ENCODE data around the gene SHB.

Gene SHB

DNA sequence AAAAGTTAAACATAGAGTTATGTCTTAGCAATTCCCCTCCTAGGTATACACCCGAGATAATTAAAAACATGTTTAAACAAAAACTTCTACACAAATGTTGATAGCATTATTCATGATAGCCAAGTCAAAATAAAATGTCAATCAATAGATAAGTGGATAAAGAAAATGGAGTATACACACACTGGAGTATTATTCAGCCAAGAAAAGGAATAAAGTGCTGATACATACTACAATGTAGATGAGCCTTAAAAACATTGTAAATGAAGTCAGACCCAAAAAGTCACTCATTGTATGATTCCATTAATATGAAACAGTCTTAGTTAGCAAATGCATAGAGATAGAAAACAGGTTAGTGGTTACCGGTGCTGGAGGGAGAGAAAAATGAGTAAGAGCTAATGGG lies 34.3 kb upstream of the SHB start:
- Histone ChIP-seq H3K4me2 (ENCODE audit: low read depth, low read length, poor library complexity, severe bottlenecking) (no peak overlapping the region), H3K79me2 (ENCODE audit: insufficient read depth, low read length) (no peaks in the 10 kb centered on the region), H2AFZ (ENCODE audit: low read depth, low read length, severe bottlenecking) (no peak overlapping the region), H3K27me3 (ENCODE audit: low read length) (no peaks in the 10 kb centered on the region), H3K36me3 (ENCODE audit: low read length) (no peaks in the 10 kb centered on the region), H3K4me3 (ENCODE audit: insufficient read depth, low read length, poor library complexity, severe bottlenecking) (no peak overlapping the region), H3K9ac (ENCODE audit: low read length) (no peak overlapping the region), H3K9me3 (ENCODE audit: insufficient read depth, low read length) (no peaks in the 10 kb centered on the region), H3F3A (ENCODE audit: insufficient read depth) (no peaks in the 10 kb centered on the region), H3K27ac (ENCODE audit: low read depth, low read length) (no peak overlapping the region), H4K20me1 (ENCODE audit: low read depth, low read length) (no peaks in the 10 kb centered on the region), H3K9me2 (replicated peaks; ENCODE audit: insufficient read depth, low read length) (no peaks in the 10 kb centered on the region)
- TF ChIP-seq, protein P1, sequence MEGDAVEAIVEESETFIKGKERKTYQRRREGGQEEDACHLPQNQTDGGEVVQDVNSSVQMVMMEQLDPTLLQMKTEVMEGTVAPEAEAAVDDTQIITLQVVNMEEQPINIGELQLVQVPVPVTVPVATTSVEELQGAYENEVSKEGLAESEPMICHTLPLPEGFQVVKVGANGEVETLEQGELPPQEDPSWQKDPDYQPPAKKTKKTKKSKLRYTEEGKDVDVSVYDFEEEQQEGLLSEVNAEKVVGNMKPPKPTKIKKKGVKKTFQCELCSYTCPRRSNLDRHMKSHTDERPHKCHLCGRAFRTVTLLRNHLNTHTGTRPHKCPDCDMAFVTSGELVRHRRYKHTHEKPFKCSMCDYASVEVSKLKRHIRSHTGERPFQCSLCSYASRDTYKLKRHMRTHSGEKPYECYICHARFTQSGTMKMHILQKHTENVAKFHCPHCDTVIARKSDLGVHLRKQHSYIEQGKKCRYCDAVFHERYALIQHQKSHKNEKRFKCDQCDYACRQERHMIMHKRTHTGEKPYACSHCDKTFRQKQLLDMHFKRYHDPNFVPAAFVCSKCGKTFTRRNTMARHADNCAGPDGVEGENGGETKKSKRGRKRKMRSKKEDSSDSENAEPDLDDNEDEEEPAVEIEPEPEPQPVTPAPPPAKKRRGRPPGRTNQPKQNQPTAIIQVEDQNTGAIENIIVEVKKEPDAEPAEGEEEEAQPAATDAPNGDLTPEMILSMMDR (IDR thresholded peaks at IDR 0.05; ENCODE audit: insufficient read depth, low read length, poor library complexity, severe bottlenecking): no peak
- TF ChIP-seq EZH2phosphoT487 (conservative IDR thresholded peaks at IDR 0.05; ENCODE audit: low read length): no peak

DNA sequence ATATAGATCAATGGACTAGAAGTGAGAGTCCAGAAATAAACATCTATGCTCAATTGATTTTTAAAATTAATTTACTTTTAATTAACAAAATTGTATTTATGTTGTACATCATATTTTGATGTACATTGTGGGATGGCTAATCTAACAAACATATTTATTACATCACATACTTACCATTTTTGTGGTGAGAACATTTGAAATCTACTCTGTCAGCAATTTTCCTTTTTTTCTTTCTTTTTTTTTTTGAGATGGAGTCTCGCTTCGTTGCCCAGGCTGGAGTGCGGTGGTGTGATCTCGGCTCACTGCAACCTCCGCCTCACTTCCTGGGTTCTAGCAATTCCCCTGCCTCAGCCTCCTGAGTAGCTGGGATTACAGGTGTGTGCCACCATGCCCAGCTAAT lies 32.4 kb upstream of the SHB start:
- no peaks in the 10 kb centered on the region for H3K9me3 ChIP-seq (ENCODE audit: insufficient read depth, low read length)
- no peaks in the 10 kb centered on the region for H3K79me2 ChIP-seq (ENCODE audit: insufficient read depth, low read length)
- H2AFZ ChIP-seq (ENCODE audit: low read depth, low read length, severe bottlenecking): no peak overlapping the region
- no peak overlapping the region for H3K4me2 ChIP-seq (ENCODE audit: low read depth, low read length, poor library complexity, severe bottlenecking)
- no peaks in the 10 kb centered on the region for H3K9me2 ChIP-seq (replicated peaks; ENCODE audit: insufficient read depth, low read length)
- H3K36me3 ChIP-seq (ENCODE audit: low read length): no peaks in the 10 kb centered on the region
- no peak overlapping the region for H3K27ac ChIP-seq (ENCODE audit: low read depth, low read length)
- H3K27me3 ChIP-seq (ENCODE audit: low read length): no peaks in the 10 kb centered on the region
- no peaks in the 10 kb centered on the region for H3F3A ChIP-seq (ENCODE audit: insufficient read depth)
- no peak overlapping the region for H3K4me3 ChIP-seq (ENCODE audit: insufficient read depth, low read length, poor library complexity, severe bottlenecking)
- TF ChIP-seq EZH2phosphoT487 (conservative IDR thresholded peaks at IDR 0.05; ENCODE audit: low read length): no peak
- TF ChIP-seq, protein P1 (IDR thresholded peaks at IDR 0.05; ENCODE audit: insufficient read depth, low read length, poor library complexity, severe bottlenecking): no peak
- H3K9ac ChIP-seq (ENCODE audit: low read length): no peak overlapping the region
- no peaks in the 10 kb centered on the region for H4K20me1 ChIP-seq (ENCODE audit: low read depth, low read length)

DNA sequence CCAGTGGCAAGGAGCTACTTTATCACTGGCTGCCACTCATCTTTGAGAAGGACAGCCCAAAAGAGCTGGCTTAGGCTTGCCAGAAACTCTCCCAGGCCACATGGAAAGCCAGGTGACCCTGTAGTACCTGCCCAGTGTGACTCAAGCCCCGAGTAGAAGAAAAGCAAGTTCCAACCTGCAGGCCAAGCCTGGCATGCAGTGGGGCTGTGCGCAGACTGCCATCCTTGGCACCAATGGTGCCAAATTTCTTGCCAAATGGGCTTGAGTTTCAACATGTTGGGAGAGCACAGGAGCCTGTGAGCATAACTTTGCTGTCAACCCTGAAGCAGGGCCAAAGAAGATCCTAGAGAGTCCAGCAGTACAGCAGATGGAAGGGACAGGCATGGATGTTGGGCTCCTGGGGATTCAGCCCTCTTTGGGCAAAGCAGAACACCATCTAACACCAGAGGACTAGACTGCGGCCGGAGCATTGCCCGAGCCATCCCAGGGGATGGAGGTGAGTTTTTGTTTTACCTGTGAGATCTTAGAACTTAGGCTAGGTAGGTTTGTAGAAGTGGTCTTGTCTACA lies 27.3 kb upstream of the SHB start:
- Histone ChIP-seq H3K9me2 (replicated peaks; ENCODE audit: insufficient read depth, low read length) (no peaks in the 10 kb centered on the region), H3K9ac (ENCODE audit: low read length) (no peak overlapping the region), H3K27ac (ENCODE audit: low read depth, low read length) (no peak overlapping the region), H3K9me3 (ENCODE audit: insufficient read depth, low read length) (no peaks in the 10 kb centered on the region), H3K79me2 (ENCODE audit: insufficient read depth, low read length) (no peaks in the 10 kb centered on the region), H2AFZ (ENCODE audit: low read depth, low read length, severe bottlenecking) (no peak overlapping the region), H4K20me1 (ENCODE audit: low read depth, low read length) (no peaks in the 10 kb centered on the region), H3K27me3 (ENCODE audit: low read length) (no peaks in the 10 kb centered on the region), H3F3A (ENCODE audit: insufficient read depth) (no peaks in the 10 kb centered on the region), H3K4me3 (ENCODE audit: insufficient read depth, low read length, poor library complexity, severe bottlenecking) (no peak overlapping the region), H3K4me2 (ENCODE audit: low read depth, low read length, poor library complexity, severe bottlenecking) (no peak overlapping the region), H3K36me3 (ENCODE audit: low read length) (no peaks in the 10 kb centered on the region)
- TF ChIP-seq, protein P1 (IDR thresholded peaks at IDR 0.05; ENCODE audit: insufficient read depth, low read length, poor library complexity, severe bottlenecking): no peak
